GM19452 (cell line): ENCODE results near the gene HPGDS.
A peak's percentile ranks its signal among the peaks of the same experiment; 100 is the strongest.
"Not testable (repeated sequence)": the region's sequence is repeated elsewhere in the genome, so short reads cannot be mapped to it uniquely, and the experiment has no call there.

ENCODE experiments used
- ATAC-seq: cut with Tn5 transposase; IDR thresholded peaks from one replicate; pipeline ENCODE4 v1.9.1; 2021; ENCODE audit not compliant: unreplicated experiment

The HPGDS gene

DNA sequence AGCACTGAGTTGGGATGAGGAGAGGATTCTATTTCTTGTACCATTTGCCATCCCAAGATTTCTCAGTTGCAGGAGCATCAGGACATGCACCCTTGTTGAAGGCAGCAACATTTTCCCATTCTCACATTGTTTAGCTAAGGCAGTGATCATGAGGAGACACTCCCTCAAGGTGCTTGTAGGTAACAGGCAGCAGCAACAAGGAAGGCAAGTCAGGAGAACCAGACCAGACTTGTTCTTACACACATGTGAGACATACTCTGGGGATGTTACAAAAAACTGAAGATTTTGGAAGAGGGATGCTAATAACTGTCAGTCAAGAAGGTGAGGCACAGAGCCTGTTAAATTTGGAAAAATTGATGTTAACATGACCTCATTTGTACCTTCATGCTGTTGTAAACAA, 15.5 kb upstream of the HPGDS start:
- no peak for ATAC-seq

DNA sequence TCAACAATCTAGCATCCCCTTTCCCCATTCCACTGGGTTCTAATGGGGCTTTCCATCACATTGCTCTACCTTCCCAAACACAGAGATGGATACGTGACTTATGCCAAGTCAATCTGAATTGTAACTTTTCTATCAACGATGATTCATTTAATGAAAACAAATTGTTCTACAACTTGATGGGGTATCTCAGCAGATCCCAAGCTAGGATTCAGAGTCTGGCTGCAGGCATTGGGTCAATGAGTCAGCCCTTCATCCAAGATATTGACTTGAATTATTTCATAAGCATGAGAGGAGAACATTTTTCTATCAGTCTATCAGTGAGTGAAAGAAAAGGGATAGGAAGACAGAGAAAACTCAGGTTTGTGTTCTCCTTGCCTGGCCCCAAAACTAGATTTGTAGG, 15.0 kb upstream of the HPGDS start:
- ATAC-seq: no peak

DNA sequence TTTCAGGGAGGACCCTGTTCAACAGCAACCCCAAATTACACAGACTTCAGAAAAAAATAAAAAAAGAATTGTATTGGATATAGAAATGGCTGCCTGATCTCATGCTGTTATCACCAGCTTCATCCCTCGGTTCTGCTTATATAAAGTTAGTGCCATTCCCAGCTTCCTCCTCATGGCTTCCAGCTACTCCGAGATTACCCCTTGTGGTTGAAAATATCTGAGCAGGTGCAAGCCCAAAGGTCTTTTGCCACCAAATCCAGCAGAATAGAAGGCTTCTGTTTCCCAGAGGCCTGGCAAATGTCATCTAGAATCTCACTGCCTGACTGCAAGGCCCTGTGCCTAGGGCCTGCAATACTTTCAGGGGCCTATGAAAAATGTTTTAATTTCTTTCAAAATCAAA, 13.8 kb upstream of the HPGDS start:
- ATAC-seq: no peak

DNA sequence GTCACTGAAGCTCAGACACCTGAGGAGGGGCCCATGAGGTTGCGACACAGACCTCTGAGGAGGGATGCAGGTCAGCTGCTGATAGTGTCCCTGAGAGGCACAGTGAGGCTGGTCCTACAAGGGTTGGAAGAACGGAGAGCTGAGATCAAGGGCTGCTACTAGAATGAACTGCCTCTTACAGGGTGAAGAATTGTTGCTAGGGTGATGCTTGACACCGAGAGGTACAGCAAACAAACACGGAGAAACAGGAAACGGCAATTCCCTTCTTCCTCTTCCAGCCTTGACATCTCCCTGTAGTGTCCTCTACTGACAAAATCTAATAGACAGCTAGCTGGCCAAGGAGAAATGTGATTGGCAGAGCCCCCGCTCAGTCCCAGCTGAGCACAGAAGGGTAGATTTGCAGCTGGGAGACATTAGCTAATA, 11.8 kb upstream of the HPGDS start:
- no peak for ATAC-seq

DNA sequence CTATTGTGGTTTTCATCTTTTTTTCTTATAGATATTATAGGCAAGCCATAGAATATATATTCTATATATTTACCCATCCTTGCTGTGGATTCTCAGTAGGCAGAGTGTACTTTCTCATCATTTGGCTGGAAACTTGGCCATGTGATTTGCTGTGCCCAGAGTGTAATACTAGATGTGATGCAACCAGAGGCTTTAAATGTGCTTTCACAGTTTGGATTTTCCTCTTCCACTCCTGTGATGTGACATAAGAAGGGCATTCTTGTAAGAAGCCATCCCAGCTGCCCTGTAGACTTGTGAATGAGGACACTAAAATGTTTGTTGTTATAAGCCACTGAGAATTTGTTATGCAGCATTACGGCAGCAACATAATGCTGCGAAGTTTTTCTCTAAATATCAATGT, 10.4 kb upstream of the HPGDS start:
- ATAC-seq: no peak

DNA sequence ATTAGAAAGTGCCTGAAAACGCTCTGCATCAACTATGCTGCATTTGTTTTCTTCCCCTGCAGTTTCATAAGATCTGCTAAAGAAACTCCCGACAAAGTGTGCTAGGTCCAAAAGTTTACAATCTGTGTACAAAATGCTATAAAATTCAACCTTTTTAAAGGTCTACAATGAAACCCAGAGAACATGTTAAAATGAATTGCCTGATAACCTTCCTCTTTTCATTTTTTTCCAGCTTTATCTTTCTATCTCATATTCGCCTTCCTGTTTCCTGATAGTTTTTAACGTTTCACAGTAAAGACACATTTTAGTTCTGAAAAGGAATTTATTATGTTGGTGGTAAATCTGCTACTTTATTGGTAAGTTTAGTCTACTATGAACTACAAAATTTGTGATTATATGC, 9.5 kb upstream of the HPGDS start:
- no peak for ATAC-seq

DNA sequence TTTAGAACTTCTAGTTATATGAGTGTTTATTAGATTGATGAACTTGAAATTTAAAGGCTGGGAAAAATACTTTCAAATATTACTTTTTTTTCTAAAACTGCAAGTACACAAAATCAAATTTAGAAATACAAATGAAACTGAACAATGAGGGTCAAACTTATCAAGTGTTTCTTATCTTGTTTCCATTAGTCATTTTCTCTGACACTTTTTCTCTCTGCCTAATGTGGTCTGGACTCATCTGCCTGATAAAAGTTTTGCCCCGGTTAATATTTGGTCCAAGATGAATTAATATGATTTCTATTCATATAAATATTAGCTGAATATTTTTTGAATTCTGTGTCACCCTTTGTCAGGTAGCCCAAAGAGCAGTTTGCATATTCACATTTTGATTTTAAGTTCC, 8.7 kb upstream of the HPGDS start:
- no peak for ATAC-seq

DNA sequence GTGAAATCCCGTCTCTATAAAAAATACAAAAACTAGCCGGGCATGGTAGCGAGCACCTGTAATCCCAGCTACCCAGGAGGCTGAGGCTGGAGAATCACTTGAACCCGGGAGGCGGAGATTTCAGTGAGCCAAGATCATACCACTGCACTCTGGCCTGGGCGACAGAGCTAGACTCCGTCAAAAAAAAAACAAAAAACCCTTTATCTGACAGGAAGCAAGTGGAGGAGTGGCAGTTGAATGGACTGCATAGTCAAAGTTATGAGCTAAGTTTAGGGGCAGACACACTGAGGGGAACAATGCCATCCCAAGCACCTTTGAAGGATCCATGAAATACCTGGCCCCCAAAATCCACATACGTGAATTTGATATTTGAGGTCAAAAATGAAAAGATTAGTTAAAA, 7.5 kb upstream of the HPGDS start:
- ATAC-seq: no peak

DNA sequence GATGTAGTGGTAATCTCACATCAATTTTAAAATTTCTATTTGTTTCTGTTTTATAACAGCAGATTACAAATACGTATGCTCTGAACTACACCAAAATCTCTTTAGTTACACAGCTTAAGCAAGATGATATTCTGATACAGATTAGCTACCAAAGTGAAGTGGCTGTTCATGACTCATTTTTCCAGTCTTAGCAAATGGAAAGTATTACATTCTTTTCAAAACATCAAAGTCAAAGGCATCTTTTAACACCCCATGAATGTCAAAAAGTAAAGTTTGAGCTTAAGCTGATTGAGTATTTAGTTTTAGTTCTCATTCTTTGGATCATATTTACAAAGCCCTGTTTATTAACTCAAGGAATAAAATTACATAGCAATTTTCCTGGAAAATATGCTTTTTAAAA, 6.6 kb upstream of the HPGDS start:
- no peak for ATAC-seq

DNA sequence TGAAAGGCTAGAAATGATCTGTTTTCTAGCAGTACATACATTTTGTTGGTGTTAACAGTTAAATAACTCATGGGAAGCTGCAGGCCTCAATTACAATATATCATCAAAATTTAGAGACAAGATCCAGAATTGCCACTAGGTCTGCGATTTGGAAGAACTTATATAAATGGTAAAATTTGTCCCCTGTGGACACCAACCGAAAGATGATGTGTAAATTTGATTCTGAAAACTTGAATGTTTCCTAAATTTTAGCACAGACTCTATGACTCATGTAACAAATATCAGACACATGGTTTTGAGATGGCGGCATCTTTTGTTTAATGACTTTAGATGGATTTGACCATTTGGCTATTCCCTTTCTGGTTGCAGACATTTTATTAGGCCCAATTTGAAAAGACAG, 6.0 kb upstream of the HPGDS start:
- no peak for ATAC-seq

DNA sequence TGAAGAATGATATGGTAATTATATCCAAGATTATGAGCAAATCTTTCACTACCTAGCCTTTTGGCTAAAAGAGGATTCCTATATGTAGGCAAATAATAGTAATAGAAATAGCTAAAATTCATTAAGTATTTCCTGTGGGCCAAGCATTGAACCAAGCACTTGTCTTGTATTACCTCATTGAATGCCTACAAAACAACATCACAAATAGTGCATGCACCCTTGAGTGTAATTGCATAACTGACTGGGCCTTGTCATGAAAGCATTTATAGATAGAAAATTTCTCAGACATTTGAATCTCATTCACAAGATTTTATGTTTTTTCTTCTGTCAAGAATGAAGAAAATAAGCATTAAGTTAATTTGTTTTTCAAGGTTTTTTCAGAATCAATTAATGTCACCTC, 3.9 kb upstream of the HPGDS start:
- ATAC-seq: no peak

DNA sequence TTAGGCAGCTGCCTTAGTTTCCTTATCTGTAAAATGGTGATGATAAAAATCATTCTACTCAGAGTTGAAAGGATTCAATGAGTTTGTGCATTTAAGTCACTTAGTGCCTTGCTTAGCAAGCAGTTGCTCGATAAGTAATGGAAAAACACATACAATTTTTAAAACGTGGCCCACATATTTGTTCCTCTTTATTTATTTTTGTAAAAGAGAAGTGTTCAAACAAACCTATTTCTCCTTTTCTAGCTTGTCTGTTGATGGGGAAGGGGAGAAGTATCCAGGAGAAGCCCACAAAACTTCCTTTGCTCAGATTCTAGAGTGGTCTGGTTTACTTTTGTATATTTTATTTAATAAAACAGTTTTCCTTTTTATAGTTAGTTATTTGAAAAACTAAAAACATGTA, 3.3 kb upstream of the HPGDS start:
- ATAC-seq: no peak

DNA sequence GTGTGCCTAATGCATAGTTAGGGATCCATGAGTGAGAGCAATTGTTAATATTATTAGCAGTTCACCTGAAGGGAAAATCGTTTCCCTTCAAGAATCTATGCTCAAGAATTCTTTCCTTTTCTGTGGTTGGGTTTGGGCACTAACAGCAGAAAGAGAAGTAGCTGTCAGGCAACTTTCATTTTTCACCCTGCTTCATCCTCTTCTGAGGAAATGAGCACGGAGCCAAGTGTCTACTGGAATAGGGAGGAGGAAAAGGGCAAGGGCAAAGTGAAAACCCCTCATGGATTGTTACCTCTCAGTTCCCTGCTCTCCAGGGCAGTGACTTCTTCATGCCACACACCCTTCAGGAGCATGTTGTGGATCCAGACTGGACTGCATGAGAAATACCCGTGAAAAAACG, 2.6 kb upstream of the HPGDS start:
- ATAC-seq: no peak

DNA sequence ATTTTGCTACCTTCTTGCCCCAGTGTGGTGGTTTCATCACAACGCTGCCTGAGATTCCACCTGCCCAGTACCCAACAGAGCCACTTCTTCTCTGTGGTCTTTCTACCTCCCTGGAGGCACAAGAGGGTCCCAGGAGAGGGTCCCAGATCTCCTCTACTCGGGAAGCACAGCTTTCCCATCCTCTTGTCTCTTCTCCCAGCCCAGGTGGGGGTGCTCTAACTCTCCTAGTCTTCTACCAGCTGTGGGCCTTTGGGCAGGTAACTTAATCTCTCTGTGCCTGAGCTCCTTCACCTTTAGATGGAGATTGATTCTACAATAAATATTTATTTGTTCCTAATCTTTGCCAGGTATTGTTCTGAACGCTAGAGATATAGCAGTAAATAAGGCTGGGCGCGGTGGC, 1.8 kb upstream of the HPGDS start:
- ATAC-seq: no peak

DNA sequence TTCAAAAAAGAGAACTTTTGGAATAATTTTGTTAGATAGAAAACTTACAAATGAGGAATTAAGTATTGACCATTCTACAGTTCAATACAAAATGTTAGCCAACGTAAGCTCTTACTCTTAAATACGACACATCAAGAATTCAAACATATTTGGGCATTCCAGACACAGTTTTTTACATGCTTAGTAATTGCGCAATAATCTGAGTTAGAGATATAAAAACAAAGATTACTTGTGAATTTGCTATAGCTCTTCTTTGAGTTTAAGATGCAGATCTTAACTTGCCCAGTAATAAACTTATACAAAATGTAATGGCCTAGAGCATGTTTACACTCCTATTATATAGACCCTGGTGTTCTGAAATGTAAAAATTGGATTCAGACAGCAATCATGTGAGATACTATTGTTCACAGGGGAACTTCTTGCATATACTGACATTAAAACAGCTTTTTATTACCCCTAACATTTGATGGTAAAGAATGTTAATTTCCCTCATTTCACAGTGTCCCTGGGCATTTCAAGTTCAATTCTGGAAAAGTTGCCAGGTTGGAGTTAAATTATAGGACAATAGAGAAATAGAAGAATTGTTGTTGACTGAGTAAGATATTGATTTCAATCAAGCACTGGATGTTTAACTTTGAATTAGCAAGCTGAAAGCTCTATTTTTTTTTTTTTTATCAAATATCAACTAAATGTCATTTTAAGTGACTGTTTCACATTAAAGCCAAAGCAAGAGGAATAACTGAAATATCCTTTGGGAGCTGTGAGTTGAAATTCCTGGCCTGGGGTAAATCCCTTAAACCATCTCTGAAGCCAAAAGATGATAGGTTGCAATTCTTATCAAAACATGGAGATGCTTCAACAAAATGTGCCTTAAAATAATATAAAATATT, 910 bp downstream of the HPGDS start:
- ATAC-seq: no peak

DNA sequence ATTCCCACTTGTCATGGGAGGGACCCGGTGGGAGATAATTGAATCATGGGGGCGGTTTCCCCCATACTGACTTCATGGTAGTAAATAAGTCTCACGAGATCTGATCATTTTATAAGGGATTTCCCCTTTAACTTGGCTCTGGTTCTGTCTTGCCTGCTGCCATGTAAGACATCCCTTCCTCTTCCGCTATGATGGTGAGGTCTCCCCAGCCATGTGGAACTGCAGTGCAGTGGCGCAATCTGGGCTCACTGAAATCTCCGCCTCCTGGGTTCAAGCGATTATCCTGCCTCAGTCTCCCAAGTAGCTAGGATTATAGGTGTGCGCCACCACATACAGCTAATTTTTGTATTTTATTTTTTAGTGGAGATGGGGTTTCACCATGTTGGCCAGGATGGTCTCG, 2.9 kb downstream of the HPGDS start:
- ATAC-seq: no peak

DNA sequence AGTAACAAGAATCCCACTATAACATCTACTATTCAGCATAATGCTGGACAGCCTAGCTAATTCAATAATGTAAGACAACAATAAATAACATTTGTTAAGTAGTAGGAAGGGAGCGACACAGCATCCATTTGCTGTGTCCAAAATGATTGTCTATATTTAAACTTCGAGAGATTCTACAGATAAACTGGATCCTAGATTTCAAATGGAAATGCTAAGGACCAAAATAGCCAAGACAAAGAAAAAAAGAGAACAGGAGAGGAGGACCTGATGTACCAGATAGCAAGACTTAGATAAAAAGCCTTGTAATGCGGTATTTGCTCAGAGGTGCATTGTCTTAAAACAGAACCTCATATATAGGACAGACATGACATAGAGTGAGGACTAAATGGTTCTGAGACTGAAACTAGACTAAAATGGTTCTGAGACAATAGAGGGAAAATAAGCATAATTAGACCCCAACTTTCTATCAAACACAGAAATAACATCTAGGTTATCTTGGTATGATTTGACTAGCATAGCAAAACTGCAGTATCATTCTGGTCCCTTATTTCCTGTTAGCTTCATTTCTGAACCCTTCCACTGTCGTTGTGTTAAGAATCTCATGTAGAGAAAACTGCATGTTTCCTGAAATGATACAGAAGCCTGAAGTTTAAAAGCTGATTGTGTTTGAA, 3.8 kb downstream of the HPGDS start:
- ATAC-seq: peak; percentile 57

DNA sequence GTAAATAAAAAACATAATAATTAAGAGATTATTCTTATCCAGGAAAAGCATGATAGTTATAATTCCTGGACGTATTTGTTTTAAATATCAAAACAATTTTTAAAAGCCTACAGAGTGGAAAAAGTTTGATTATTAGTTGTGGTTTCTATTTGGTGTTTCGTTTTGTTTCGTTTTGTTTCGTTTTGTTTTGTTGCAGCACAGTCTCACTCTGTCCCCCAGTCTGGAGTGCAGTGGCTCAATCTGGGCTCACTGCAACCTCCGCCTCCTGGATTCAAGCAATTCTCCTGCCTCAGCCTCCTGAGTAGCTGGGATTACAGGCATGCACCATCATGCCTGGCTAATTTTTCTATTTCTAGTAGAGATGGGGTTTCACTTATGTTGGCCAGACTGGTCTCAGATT, 5.8 kb downstream of the HPGDS start:
- not testable (repeated sequence) for ATAC-seq

DNA sequence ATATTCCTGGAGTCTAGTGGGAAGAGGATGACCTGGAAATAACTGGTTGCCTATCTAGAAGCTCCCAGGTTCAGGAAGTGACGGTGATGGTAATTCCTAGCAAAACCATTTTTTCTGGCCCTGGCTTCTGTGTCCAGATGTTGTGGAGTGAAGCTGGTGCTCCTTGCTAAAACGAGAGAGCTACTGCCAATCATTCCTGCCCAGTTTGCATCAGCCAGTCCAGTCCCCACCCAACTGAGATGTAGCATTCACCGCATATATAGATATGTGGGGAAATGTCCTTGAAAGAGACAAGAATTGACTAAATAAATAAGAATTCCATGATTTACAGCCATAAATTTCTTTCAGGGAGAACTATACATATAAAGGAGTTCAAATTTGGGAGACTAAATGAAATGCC, 6.3 kb downstream of the HPGDS start:
- ATAC-seq: no peak

DNA sequence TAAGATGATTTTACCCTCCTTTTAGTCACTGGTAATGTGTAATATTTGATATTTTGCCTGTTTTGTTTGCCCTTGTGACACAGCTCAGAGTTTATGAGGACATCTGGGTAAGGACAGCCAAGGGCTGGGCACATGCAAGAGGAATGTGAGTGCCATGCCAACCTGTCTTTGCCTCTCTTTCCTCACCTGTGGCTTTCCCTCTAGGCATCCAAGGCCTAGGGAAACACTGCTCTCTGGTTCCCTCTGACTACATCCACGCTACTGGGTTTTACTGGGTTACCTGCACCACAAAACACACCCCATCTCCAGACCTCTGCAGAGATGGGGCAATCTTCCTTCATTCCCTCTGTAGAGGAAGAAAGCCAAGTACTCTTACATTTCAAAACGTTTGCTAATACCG, 7.7 kb downstream of the HPGDS start:
- ATAC-seq: no peak

DNA sequence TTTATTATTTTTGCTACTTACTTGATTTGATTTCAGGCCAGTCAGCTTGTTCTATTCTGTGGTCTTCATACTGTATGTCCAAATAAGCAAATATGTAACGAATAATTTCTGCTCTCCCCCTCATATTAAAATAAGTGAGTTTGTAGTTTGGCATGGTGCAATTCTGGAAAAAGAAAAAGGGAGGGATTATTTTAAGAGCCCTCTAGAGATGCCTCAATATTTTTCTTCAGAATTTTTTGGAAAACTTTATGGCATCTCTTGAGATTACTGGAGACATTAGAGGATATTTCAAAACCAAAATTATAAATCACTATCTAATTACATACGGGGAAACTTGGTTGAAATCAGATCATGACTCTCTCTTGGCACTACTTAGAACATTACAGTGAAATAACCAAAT, 8.2 kb downstream of the HPGDS start:
- ATAC-seq: no peak

DNA sequence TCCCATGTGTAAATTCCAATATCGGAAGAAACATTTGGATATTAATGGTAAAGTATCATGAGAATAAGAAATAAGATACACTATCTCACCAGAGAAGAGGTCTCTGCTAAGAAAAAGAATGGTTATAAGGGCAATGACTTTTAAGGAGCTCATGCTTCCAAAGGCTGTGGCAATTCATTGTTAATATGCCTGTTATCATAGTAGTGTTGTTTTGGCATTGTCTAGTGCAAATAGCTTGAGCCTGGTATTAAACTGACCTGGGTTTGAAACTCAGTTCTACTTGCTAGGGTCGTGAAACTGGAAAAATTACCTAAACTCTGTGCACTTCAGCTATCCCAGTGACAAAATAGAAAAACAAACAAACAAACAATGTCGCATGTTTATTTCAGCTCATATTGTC, 8.8 kb downstream of the HPGDS start:
- no peak for ATAC-seq
